ENCODE results near the gene ZFC3H1.

The ZFC3H1 gene

DNA sequence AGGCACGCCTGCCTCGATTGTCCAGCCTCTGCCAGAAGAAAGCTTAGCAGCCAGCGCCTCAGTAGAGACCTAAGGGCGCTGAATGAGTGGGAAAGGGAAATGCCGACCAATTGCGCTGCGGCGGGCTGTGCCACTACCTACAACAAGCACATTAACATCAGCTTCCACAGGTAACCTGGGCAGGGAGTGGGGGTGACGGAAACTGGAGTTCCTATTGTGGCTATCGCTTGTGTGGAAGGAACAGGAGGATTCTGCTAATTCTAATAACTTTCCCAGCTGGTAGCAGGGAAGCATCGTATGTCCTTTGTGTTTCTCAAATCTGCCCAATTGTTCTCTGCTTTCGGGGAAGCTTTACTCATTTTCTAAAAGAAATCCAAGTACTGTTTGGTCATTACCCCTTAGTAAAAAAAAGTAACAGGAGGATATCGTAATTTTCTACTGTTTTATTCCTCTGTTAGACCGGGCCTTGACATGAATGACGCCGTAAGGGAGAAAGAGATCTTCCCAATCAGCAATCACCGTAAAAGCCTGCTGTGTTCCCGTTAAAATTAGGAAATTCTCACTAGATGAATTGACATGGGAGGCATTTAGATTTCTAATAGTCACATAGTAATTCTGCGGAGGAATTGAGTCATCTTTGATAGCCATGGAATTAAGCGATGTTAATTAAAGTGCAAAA is 902 bp upstream of the ZFC3H1 start:
- no peak for DNase-seq (ENCODE audit: low read depth)
- H3K4me3 ChIP-seq (ENCODE audit: low read depth, low read length) = peak overlapping the region; percentile 79
- TF ChIP-seq POLR2A (IDR thresholded peaks at IDR 0.05; ENCODE audit: extremely low read depth, insufficient read length) (no peak), MYC (IDR thresholded peaks at IDR 0.05; ENCODE audit: low read depth, low read length) (no peak)
- TF ChIP-seq, protein P1, sequence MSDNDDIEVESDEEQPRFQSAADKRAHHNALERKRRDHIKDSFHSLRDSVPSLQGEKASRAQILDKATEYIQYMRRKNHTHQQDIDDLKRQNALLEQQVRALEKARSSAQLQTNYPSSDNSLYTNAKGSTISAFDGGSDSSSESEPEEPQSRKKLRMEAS (IDR thresholded peaks at IDR 0.05; ENCODE audit: low read depth, low read length) = no peak
- TF ChIP-seq, protein P2, sequence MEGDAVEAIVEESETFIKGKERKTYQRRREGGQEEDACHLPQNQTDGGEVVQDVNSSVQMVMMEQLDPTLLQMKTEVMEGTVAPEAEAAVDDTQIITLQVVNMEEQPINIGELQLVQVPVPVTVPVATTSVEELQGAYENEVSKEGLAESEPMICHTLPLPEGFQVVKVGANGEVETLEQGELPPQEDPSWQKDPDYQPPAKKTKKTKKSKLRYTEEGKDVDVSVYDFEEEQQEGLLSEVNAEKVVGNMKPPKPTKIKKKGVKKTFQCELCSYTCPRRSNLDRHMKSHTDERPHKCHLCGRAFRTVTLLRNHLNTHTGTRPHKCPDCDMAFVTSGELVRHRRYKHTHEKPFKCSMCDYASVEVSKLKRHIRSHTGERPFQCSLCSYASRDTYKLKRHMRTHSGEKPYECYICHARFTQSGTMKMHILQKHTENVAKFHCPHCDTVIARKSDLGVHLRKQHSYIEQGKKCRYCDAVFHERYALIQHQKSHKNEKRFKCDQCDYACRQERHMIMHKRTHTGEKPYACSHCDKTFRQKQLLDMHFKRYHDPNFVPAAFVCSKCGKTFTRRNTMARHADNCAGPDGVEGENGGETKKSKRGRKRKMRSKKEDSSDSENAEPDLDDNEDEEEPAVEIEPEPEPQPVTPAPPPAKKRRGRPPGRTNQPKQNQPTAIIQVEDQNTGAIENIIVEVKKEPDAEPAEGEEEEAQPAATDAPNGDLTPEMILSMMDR (IDR thresholded peaks at IDR 0.05; ENCODE audit: low read depth, low read length) = no peak

DNA sequence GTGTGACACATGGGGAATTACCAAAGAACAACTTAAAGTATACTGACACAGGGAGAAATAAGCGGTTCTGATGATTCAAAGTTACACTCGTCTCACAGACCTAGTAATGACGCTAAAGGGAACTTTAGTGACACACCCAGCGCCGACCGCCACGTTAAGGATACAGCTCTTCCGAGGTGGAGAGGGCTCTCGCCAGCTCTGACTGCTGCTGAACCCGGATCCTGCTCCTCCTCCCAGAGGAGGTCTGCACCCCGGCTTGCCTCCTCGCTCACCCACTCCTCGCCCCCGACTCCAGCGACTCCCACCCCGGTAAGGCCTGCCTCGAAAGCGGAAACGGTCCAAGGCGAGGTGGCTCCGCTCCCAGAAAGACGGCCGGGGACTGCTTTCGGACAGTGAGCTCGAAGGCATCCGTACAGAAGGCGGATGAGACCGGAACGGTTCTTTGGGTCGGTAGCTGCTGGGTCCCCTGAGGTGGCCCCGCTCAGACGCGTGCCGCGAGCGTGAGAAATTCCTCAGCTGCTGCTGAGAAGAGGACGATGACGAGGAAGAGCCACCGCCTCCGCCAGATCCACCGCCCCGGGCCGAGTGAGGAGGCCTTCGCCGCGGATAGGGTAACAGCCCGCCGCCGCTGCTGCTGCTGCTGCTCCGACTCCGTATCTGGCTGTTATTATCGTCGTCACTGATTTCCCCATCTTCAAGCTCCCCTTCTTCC is 643 bp downstream of the ZFC3H1 start:
- H3K4me3 ChIP-seq (ENCODE audit: low read depth, low read length) = peak overlapping the region; percentile 79
- TF ChIP-seq POLR2A (IDR thresholded peaks at IDR 0.05; ENCODE audit: extremely low read depth, insufficient read length) (no peak), MYC (IDR thresholded peaks at IDR 0.05; ENCODE audit: low read depth, low read length) (no peak)
- TF ChIP-seq, protein P2 (IDR thresholded peaks at IDR 0.05; ENCODE audit: low read depth, low read length) = no peak
- TF ChIP-seq, protein P1 (IDR thresholded peaks at IDR 0.05; ENCODE audit: low read depth, low read length) = no peak
- peak; percentile 78 for DNase-seq (ENCODE audit: low read depth)

DNA sequence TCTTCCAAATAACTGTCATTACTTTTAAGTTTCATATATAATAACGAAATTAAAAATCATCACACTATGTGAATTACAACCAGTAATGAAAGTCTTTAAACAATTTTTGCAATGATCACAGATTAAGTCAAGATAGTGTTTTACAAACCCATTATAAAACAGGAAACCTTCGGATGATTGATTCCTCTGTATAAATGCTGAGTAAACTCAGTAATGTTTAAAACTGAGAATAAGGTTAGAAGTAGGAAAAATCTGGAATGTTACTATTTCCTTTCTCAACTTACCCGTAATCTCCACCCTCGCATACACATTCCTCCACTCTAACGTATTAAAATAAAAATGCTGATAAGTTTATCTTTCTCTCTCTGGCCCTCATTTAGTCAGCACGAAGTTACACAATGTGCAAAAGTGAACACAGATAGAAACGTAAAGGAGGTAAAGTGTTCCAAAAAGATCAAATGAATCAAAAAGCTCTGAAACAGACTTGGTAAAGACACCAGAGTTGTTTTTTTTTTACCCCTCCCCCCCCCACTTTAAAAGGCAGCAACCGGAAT is 1.6 kb downstream of the ZFC3H1 start:
- peak overlapping the region; percentile 79 for H3K4me3 ChIP-seq (ENCODE audit: low read depth, low read length)
- no peak for DNase-seq (ENCODE audit: low read depth)
- TF ChIP-seq, protein P2 (IDR thresholded peaks at IDR 0.05; ENCODE audit: low read depth, low read length) = no peak
- TF ChIP-seq MYC (IDR thresholded peaks at IDR 0.05; ENCODE audit: low read depth, low read length) (no peak), POLR2A (IDR thresholded peaks at IDR 0.05; ENCODE audit: extremely low read depth, insufficient read length) (no peak)

DNA sequence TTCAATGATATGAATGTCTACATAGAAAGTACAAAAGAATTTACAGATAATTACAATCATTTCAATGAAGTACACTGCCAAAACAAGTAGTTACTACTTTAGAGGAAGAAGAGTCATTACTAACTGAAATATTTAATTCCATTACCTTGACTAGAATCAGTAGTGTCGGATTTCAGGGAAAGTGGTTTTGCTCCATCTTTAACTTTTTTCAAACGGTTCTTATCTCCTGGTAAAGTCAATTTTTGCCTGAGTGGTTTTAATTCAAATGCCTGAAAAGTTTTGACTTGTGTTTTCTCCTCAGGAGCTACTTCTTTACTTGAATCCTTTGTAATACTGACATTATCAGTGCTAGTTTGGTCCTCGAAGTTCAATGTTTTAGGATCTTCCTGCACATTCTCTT is 6.9 kb downstream of the ZFC3H1 start:
- H3K4me3 ChIP-seq (ENCODE audit: low read depth, low read length) = peak overlapping the region; percentile 4
- no peak for DNase-seq (ENCODE audit: low read depth)
- TF ChIP-seq, protein P1 (IDR thresholded peaks at IDR 0.05; ENCODE audit: low read depth, low read length) = no peak
- TF ChIP-seq POLR2A (IDR thresholded peaks at IDR 0.05; ENCODE audit: extremely low read depth, insufficient read length) (no peak), MYC (IDR thresholded peaks at IDR 0.05; ENCODE audit: low read depth, low read length) (no peak)
- TF ChIP-seq, protein P2 (IDR thresholded peaks at IDR 0.05; ENCODE audit: low read depth, low read length) = no peak

DNA sequence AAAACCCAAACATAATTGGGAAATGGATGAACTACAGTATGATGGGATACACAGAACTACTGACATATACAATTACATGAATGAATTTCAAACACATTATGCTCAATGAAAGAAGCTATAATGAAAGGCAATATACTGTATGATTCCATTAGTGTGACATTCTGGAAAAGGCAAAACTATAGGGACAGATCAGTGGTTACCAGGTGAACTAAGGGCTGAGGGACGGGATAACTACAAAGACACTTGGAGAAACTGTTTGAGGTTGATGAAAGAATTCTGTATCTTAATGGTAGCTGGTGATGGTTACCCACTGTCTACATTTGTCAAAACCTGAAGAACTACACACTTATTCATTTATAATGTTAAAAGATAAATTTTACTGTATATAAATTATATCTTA is 7.7 kb downstream of the ZFC3H1 start:
- no peak for DNase-seq (ENCODE audit: low read depth)
- TF ChIP-seq, protein P2 (IDR thresholded peaks at IDR 0.05; ENCODE audit: low read depth, low read length) = no peak
- TF ChIP-seq, protein P1 (IDR thresholded peaks at IDR 0.05; ENCODE audit: low read depth, low read length) = no peak
- TF ChIP-seq MYC (IDR thresholded peaks at IDR 0.05; ENCODE audit: low read depth, low read length) (no peak), POLR2A (IDR thresholded peaks at IDR 0.05; ENCODE audit: extremely low read depth, insufficient read length) (no peak)
- H3K4me3 ChIP-seq (ENCODE audit: low read depth, low read length) = peak overlapping the region; percentile 16
